HG02938 (cell line): ENCODE measurements around the gene PARD6A.
A peak's percentile ranks its signal among the peaks of the same experiment; 100 is the strongest.

Experiments
- ATAC-seq: cut with Tn5 transposase; IDR thresholded peaks from one replicate; pipeline ENCODE4 v1.9.1; 2021; ENCODE audit warnings: mild to moderate bottlenecking, moderate library complexity; ENCODE audit not compliant: unreplicated experiment

Gene PARD6A, protein sequence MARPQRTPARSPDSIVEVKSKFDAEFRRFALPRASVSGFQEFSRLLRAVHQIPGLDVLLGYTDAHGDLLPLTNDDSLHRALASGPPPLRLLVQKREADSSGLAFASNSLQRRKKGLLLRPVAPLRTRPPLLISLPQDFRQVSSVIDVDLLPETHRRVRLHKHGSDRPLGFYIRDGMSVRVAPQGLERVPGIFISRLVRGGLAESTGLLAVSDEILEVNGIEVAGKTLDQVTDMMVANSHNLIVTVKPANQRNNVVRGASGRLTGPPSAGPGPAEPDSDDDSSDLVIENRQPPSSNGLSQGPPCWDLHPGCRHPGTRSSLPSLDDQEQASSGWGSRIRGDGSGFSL

GRCh38 chr16:67660564-67661028, at the start of gene PARD6A:
PARD6A (plus strand) TSS chr16:67660960; CDS start chr16:67661039, 79 bp downstream.
- peak; percentile 75 for ATAC-seq

DNA sequence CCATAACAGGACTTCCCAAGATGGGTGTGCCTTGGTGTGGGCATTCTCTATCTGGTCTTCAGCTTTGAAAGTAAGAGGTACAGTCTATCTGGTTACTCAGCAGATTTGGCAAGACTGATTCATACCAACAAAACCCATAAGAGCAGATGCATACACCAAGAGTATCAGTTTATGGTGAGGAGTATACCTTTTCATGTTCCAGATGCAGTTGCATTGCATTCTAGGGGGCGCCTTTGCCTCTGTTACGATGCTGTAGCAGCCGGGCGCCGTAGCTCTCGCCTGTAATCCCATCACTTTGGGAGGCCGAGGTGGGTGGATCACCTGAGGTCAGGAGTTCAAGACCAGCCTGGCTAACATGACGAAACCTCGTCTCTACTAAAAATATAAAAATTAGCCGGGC, 47.0 kb upstream of the PARD6A start:
- ATAC-seq = no peak

- ATAC-seq = no peak
Observed at GRCh38 chr16:67628216-67628615, 32.5 kb upstream of the PARD6A start.

DNA sequence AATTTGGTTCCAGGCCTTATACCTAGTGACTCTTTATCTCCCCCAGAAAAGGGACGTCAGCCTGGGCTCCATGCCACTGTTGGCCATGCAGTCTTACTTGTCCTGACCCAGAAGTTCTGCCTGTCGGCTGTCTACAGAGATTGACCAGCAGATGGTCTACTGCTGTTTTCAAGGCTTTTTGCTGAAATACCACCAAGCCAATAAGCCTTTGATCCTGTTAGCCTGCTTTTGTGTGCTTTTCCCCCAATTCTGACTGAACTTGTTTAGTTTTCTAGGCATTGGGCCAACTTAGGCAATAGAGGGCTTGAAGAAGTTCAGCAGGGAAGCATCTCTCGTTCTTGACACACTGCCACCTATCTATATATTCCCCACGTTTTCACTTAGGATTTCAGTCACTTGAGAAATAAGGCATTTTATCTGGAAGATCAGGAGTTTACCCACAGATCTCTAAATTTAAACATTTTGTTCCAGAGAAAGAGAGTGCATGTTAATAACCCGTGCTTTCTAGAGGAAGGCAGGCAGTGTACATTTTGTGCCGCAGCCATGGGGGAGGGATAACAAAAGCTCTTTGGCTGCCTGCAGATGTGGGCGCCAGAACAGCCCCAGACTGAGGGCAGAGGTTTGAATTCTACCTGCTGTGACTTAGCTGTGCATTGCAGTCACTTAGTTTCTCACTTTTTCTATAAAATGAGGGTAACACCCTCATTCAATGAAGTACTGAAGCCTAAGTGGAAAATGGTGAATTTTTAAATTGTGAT, 28.2 kb upstream of the PARD6A start:
- no peak for ATAC-seq

GRCh38 chr16:67636713-67637112, 24.0 kb upstream of the PARD6A start:
- ATAC-seq = no peak

- no peak for ATAC-seq
Observed at GRCh38 chr16:67637625-67638024, 23.1 kb upstream of the PARD6A start.

DNA sequence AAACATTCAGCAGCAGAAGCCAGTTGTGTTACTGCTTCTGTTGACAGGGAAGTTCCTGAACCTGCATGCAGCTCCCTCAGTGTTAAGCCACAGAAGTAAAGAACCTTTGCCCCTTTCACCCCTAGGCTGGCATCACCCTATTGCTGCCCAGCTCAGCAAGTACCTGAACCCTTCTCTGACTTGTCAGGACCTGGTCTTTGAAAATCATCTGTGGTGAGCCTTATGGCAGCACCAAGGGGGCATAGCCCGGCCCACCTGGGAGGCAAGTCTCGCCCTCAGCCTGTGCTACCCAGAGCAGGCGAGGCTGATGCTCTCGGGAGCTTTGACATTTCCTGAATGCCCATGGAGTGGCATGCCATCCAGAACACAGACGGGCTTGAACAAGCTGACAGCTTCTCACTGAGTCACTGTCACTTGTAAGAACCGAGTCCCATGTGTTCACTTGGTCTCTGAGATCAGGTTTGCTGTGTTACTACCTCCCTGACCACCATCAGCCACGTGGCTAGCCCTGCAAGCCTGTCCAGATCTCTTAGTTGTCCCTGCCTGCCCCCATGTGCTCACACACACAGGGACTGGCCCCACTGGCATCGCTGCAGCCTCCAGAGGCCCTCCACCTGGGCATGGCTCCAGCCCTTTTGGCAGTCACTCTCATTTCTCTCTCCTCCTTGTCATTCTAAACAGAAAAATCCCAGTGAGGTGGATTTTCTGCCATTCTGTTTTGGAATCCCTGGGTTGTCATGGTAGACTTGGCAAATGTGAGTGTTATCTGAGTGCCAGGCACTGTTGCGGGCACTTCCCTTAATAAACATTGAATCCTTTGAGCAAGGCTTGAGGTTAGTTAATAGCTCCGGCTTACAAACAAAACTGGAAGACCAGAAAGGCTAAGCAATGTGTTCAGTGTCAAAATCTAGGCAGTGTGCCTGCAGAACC, 18.7 kb upstream of the PARD6A start:
- no peak for ATAC-seq

DNA sequence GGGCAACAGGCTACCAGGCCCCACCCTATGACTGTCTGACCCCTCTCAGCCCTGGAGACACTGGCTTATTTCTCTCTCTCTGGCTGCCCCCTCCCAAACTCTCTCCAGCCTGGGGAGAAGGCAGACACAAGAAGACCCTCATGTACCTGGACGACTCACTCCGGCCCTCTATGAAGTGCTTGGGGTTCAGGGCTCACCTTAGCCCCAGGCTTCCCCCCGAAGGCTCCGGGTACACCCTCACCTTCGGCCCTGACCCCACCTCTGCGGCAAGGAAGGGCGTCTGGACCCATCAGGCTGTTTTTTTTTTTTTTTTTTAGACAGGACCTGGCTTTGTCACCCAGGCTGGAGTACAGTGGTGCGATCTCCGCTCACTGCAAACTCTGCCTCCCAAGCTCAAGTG, 16.7 kb upstream of the PARD6A start:
- no peak for ATAC-seq

GRCh38 chr16:67645397-67646121, 15.2 kb upstream of the PARD6A start:
- no peak for ATAC-seq

- ATAC-seq = no peak
Observed at GRCh38 chr16:67647111-67647651, 13.6 kb upstream of the PARD6A start.

GRCh38 chr16:67647681-67648080, 13.1 kb upstream of the PARD6A start:
- no peak for ATAC-seq

DNA sequence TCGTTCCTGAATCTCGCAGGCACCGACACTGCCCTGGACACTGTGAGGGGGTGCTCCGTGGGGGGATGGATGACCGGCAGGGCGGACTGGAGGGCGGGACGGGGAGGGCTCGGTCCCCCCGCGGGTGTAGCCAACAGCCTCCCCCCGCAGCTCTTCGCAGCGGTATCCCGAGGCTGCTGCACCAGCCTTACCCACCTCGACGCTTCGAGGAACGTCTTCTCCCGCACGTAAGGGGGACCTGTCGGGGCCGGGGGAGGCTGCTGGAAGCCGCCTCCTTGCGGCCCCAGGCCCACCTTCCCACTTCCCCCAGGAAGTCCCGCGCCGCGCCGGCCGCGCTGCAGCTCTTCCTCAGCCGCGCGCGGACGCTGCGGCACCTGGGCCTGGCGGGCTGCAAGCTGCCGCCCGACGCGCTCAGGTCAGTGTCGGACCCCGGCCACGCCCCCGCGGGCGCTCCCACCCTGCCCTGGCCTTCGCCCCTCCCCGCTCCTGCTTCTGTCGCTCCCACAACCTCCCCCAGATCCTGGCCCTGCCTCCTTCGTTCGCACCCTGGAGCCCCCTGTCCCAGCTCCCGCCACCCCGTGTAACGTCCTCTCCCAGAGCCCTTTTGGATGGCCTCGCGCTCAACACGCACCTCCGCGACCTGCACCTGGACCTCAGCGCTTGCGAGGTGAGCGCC, 12.5 kb upstream of the PARD6A start:
- ATAC-seq = no peak

DNA sequence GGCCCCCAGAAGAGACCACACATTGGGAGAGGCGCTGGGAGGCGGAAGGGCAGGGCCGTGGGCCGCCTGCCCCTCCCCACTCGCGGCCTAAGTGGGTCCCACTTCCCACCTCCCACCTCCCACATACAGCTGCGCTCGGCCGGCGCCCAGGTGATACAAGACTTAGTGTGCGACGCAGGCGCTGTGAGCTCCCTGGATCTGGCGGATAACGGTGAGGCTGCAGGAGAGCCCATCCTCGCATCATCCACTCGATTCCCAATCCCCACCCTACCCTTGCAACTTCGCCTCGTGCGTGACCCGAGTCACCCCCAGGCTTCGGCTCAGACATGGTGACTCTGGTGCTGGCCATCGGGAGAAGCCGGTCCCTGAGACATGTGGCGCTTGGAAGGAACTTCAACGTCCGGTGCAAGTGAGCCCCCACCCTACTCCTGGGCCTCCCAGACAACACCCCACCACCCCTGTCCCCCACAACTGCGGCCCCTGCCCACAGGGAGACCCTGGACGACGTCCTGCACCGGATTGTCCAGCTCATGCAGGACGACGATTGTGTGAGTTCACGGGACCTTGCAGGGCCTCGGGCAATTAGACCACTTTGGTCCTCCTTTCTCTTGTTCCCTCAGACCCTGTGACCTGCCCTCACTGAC, 11.9 kb upstream of the PARD6A start:
- ATAC-seq = no peak

DNA sequence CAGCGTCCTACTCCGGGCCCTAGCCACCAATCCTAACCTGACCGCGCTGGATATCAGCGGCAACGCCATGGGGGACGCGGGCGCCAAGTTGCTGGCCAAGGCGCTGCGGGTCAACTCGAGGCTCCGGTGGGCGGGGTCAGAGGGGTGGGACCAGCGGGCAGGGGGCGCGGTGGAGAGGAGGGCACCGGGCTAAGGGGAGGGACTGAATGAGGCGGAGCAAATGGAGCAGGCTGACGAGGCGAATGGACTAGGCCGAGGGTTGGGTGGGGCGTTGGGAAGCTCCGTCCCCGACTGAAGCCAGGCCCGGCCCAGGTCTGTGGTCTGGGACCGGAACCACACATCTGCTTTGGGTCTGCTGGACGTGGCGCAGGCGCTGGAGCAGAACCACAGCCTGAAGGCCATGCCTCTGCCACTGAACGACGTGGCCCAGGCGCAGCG, 11.2 kb upstream of the PARD6A start:
- ATAC-seq = no peak

DNA sequence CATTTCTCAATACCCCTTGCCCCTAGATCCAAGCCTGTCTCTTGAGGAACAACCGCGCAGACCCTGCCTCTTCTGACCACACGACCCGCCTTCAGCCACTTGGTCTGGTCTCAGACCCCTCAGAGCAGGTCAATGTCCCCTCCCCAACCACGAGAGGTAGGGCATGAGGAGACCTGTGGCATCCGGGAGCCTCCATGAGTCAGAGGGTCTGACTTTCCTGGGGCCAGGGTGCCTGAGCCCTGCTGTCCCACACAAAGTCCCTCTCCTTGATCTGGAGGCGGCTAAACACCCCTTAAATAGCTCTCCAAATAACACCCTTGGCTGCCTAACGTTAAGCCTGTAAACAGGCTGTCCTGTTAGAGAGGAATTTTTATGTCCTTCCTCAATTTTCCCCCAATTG, 10.7 kb upstream of the PARD6A start:
- ATAC-seq = no peak

GRCh38 chr16:67651039-67651438, 9.7 kb upstream of the PARD6A start:
- no peak for ATAC-seq

- ATAC-seq = no peak
Observed at GRCh38 chr16:67651847-67652246, 8.9 kb upstream of the PARD6A start.

DNA sequence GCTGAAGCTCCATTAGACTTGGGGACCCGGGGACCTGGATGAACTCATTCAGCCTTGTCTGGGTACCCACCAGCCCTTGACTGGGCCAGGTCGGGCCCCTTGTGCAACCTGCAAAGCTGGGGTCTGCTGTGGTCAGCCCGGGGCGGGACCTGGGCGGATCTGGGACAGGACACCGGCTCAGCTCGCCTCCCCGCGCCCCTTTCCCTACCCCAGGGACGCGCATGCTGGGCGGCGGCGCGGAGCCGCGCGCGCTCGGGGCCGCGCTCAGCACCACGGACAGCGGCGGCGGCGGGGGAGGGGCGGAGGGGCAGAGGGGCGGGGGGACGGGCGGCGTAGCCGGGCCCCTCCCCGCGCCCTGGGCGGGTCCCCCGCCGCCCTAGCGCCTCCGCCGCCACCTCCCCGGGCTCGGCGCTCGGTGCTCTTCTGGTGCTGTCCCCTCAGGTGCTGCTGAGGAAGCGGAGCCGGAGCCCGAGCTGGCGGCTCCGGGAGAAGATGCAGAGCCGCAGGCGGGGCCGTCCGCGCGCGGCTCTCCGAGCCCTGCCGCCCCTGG, 8.1 kb upstream of the PARD6A start:
- no peak for ATAC-seq
